AG08395 (cell line): Measurements from ENCODE around the gene RARB.

Experiments used
- DNase-seq: peaks from one replicate; pipeline ENCODE4 v3.0.0; 2012; ENCODE audit warnings: mixed read lengths, low spot score

The RARB gene

DNA sequence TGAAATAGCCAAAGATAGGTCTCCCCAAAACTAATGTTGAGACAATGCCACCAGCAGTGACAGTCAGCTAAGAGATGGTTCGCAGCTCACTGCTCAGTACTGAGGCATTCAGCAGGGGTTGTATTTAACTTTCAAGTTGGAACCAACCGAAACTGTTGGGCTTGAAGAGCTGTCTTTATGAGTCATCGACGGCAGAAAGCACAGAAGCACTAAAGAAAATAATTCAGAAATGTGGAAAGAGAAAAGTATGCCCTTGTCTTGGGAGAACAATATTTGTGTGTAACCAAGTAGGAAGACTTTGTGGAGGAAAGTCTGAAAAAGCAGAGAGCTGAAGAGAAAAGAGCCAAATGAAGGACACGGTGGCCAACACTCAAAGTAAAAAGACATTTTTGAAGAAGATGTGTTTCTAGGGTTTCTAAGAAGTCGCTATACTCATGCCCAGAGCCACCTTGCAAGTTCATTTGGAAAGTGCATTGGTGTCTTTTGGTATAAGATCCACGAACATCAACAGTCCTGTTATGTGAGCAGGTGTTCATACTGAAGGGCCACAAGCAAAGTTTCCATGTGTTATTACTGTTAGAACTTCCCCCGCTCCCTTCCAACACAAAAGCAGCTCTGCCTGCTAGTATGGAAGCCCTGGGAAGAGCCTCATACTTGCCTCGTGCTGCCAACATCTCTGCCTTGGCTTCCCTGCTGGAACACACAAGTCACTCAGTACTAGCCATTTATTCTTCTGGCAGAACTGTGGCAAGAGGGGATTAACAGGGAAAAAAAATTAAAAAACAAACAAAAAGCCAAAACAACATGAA lies 4.1 kb upstream of the RARB start:
- DNase-seq: peak; percentile 70

DNA sequence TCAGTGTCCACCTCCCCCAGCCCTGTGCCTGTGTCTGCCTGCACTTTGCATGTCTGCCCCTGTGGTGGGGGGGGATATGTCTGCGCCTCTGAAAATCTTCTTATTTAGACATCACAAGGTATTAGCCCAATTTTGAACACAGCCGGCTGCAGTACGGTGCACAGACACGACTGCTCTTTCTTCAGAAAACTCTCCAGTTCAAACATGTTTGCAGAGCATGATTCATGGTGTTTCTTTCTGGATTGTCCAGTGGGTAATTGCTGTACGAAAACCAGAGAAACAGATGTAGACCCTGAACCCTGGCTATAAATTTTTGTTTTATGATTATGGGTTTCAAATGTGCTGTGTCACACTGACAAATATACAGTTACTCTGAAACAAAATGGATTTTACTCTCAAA lies 3.4 kb upstream of the RARB start:
- peak; percentile 43 for DNase-seq

DNA sequence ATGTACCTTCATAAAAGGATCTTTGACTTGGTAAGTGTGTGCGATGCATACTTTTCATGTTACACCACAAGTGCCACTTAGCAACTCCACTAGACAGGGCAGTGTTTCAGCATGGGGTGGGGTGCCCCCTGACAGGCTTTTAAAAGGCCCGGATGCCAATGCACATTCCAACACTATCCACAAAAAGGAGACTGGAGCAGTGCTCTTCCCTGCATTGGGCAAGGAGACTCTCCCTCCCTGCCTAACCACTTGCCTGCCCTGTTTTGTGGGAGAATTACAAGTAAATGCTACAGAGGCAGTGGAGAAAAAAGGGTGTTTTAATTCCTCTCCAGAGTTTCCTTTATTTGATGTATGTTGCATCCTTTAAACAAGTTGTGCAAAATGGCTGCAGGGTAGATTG lies 1.7 kb upstream of the RARB start:
- peak; percentile 10 for DNase-seq

DNA sequence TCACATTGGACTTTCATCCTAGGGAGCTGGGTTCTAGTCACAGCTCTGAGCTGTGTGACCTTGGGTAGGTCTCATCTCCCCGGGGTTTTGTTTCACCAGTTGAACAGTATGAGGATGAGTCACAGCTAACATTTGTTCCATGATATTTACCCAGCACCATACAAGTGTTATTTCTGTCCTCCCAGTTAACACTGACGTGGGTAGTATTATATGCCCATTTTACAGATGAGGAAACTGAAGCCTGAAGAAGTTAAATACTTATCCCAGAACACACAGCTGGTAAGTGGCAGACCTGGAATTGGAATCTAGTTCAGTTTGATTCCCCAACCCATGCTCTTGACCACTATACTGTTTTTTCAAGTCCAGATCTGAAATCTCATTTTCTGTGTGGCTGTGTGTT lies 908 bp upstream of the RARB start:
- DNase-seq: no peak

DNA sequence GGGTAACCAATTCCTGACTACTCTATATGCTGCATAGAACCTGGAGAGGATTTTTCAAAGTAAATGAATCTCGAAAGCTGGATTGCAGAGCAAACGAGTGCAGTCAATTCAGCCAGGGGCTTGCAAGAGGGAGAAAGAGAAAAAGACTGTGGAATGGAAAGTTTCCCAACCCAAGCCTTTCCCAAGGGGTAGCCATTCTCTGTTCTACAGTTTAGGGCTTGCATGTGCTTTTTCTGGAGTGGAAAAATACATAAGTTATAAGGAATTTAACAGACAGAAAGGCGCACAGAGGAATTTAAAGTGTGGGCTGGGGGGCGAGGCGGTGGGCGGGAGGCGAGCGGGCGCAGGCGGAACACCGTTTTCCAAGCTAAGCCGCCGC lies 511 bp upstream of the RARB start:
- DNase-seq: no peak

DNA sequence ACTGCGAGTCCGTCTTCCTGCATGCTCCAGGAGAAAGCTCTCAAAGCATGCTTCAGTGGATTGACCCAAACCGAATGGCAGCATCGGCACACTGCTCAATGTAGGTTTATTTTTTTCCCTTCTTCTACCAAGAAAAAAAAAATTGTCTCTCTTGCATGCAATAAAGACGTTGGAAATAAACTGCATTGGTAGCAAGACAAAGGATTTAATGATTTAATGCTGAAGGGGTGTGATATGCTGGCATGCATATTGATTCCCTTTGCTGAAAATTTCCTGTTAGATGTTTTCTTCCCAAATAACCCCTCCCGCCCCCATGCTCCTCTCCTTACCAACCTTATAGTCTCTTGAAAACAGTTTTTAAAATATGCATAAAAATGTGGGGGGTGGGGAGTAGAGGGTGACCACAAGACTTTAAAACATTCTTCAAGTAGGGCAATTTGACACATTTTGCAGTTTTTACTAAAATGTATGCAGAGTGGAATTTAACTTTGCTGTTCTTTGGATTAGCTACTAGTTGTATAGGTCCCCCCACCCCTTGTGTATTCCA lies 799 bp downstream of the RARB start:
- no peak for DNase-seq

DNA sequence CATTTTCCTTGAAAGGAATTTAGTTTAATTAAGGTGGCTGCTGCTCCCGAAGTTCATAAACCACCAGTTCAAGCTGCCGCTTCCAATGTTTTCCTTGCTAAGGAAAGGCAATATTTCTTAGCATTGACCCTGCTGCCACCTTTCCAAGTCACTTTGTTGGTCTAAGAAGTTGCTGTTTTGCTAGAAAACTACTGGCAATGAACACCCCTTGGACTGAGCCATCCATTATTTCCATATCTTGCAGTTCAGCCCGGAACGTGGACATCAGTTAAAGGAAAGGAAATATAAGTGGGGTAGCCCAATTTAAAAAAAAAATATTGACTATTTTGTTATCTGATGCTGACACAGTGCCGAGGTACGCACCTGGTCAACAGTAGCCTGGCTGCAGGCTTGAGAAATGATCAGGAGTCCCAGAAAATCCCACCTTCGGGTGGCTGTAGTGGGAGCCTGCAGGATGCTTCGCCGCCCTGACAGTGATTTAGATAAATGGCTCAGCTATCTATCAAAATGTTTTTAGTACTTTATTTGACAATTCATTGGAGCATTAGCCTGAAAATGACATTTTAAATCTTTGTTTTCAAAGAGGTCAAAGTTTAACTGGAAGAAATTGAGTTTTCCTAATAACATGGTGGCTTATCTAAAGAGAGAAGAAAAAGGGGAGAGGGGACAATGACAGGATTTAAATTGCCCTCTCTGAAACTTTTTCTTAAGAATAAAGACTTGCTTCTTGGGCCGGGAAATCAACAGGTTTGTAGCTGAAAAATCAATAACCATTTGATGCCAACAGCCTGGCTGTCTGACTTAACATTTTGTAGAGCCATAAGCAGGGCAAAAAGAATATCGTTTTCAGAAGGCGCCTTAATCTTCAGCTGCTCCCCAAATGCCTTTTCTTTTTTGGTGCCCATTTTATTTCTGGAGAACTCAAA lies 1.6 kb downstream of the RARB start:
- no peak for DNase-seq

DNA sequence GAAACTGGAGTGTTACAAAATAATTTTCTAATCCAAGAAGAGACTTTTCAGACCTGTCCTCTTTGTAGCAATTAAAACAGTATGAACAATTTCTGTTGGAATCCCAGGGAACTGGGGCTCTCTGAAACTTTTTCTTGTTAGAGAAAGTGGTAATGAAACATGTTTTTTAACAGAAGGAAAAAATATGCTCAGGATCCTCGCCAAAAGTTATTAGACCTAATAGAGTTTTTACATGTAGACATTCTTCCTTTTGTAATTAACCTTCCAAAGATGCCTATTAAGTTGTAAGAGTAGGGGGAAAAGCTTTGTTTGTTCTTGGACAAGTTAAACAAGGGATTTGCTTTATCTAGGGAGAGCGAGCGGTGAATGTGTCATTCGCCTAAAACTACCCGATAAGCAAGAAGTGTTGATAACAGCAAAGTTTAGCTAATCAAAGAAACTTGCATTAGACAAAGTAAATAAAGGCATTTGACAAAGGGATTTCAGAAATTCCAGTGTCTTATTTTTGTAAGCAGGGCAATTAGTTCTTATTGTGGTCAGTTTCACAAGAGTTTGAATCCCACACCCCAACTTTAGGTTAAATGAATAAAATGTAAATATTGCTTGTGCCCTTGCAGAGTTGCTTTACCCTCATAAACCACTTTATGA lies 2.3 kb downstream of the RARB start:
- no peak for DNase-seq

DNA sequence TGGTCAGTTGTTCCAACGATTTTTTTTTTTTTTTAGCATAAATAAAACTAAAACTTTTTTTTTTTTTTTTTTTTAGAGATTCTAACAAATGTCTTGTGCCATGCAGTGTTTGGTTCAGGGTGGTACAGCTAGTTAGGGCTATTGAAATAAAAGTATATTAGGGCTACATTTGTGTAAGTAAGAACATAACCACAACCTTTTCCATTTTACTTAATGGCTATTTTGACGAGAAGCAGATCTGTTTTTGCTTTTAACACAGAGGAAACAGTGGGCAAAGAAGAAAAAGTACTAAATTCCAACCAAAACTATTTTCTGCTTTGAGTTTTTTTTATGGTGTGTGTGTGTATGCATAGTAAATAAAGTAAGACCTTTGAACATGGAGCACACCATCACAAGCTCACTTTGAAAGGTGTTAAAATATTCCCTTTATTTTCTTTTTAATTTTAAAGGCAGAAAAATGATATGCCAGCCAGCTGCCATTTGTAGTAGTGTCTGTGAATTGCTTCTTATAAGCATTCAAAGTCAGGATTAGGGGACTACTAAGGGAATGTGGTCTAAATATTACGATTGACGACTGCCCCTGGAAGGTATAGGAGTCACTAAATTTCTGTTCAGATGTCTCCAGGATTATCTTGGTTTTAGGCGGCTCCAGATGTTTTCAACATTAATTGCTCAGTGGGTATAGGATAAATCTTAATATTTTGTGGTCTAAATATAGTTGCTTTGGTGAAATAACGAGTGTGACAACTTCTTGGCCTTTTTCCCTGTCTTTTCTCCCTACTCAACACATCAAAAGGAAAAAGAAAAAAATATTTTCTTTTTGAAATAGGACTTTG lies 3.1 kb downstream of the RARB start:
- no peak for DNase-seq

DNA sequence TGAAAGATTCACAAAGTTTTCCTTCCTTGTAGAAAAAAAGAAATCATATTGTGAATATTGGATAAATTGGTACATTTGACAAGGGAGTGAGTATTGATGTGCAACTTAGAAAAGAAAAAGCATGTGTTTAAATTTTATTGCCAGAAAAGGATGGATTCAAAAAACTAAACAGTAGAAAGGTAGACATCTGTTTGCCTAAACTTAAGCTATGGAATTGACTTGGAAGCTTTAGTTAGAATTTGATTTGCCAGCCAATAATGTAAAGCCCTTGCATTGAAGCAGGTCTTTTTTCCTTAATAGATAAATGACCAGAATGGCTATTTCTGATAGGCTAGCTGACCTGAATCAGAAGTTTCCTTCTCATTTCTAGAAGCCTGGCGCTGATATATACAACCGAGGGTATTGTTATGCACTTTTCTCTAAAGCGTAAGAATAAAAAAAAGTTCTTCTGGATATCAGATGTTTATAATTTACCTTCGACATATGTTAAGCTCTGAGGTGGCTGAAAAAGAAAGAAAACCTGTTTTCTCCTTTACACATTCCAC lies 4.2 kb downstream of the RARB start:
- DNase-seq: no peak

DNA sequence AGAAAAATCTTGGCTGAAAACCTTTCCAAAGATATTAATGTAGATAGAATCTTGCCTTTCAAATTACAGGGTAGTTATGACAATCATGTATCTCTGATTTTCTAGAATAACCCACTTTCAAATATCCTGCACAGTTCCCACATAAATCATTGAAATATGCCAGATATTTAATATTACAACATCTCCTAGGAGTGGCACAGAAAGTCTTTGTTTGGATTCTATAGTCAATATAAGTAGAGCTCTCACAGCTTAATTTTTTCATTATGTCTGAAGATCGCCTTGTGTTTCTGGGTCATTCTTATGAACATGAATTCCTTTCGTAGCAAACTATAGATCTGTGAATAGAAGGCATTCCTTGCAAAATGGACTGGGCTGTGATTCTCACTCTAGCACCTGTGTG lies 5.0 kb downstream of the RARB start:
- no peak for DNase-seq

DNA sequence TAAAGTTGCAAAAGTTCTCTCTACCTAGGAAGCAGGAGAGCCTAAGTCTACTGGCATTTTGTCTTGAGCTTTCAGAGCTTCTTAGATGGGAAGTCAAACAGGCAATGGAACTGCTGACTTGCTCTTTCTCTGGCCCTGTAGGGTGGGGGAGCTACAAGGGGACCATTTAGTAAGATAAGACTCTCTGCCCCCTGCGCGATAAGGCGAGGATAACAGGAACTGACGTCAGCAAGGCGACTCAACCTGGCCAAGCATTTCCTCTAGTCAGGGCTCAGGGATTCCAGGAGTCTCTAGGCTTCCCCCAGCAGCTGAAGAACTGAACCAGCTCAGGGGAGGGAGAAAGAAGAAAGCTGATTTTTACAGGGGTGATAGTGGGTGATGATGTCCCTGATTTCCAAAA lies 5.8 kb downstream of the RARB start:
- no peak for DNase-seq

DNA sequence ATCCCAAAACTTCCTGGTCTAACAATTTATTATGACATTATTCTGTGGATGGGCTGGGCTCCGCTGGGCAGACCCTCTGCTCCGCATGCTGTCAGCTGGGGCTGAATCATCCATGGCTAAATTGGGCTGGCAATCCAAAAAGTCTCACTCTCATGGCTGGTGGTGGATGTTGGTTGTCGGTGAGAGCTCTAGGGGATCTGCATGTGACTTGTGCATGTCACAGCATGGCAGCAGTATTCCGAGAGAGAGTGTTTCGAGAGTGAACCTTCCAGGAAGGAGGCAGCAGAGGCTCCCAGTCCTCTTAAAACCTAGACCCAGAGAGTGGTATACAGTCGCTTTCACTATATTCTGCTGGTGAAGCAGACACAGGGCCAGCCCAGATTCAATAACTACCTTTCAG lies 9.9 kb downstream of the RARB start:
- no peak for DNase-seq

DNA sequence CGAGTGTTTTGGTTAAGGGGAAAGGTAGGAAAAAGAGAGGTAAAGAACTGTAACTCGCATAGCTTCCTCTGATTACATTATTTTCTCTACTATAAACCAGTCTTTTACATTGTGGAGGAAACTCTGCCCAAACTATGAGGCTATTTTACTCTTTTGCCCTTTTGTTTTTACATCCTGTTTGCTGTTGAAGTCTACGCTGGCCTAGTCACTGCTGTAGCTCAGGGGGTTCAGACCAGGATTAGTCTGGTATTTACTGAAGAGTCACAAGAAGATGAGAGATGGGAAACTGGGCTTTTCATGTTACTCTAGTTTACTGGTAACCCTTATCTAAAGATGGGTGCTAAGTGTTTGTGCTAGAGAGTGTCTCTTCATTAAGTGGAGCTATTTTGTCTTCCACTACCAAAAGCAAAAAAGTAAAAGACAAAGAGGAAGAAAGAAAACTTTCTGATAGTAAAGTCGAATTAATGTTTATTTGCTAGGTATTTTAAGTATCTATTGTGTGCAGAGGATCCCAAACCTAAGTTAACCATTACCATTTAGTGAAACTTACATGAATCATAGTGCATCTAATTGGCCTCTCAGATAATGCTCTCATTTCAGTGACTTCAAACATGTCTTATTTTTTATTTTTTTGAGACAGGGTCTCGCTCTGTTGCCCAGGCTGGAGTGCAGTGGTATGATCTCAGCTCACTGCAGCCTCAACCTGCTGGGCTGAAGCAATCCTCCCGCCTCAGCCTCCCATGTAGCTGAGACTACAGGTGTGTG lies 10.9 kb downstream of the RARB start:
- no peak for DNase-seq

DNA sequence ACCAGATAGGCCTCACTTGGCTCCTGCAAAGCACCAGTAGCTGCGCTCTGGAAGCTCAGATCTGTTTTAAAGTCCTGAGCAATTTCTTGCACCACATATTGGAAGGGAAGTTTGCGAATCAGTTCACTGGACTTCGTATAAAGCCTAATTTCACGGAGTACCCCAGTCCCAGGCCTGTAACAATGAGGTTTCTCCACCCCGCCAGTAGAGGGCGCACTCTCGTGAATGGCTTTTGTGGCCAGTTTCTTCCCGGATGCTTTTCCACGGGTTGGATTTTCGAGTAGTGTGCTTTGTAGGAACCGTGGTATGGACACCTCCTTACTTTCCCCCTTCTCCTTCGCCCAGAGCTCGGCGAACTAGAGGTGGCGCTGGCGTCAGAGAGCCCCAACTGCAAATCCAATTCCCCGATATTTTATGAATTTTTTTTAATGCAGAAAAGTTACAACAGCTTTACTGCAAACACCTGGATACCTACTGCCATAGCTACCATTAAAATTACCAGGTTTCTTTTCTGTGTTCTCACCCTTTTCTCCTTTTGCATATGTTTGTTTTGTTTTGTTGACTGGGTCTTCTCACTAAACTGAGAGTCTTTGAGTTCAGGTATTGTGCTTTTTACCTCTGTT lies 13.3 kb downstream of the RARB start:
- DNase-seq: no peak

DNA sequence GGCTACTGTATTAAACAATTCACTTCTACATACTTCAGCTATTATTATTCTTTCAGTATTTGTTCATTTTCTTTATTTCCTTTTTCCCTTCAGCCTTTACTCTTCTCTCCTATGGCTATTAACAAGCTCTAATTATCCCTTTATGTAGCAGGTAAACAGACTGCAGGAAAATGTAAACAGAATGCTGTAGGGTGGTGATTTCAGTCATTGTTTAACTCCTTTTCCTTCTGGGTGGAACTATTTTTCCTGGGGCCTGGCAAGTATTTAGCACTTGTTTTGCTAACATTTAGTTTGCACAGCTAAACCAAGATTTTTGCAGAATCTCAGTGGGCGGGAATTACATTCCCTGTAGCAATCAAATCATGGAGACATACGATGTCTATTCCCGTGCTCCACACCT lies 14.4 kb downstream of the RARB start:
- DNase-seq: no peak

DNA sequence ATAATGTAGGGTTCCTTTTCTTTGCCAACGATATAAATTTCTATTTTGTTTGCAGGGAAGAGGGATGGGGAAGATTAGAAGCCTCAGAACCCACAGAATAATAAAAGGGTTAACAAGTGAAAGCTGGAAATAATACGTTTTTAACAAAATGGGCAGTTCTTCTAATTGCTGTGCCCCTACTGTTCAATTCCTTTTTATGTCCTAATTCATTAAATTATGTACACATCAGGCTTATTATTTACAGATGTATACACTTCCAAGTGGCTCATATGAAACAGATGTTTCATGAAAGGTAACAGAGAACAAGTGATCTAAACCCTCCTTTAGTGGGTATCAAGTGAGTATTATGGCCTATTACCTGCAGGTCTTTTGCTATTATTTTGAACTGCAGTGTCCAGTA lies 16.2 kb downstream of the RARB start:
- DNase-seq: no peak

DNA sequence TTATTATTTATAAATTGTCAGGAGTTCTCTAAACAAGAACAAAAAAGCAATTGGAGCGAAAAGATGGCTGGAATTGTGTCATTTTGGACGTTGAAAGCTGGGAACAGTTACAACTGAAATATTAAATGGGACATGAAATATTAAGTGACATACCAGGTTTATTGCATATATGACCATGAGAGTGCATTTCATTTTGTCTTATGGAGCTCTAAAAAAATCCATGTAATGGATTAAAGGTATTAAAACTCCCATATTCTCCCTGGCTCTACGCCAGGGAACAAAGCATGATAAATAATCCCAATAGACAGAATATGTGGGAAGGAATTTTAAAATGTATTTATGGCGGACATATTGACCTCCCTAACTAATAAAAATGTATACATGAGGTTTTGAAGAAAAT lies 17.7 kb downstream of the RARB start:
- no peak for DNase-seq

DNA sequence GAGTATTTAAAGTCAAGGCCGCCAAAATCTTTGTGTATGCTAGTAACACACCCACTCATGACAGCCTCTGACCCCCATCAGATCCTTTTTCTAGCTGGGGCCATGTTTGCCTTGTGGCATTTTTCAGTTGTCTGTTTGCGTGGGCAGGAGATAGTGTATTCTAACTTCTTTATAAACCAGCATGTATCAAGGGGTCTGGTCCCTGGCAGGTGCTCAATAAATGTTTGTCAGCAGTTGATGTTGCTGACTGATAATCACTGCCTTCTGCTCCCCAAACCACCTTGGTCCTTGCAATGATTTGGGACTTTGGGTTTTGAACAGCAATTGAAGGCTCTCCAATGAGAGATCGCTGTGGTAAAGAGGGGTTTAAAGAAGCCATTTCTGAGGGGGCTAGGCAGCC lies 19.2 kb downstream of the RARB start:
- no peak for DNase-seq

DNA sequence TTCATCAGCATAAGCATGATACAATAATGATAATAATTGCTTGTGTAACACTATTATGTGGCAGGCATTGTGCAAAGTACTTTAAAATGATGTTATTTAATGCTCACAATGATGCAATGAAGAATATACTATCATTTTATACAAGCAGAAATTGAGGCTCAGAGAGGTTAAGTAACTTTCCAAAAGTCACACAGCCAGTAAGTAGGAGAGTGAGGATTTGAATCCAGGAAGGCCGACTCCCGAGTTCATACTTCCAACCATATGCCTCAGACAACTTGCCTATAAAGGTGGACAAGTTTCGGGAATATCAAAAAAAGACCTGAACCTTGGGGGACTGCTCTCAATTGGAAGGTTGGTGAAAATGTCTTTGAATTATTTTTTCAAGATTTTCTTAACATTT lies 19.9 kb downstream of the RARB start:
- DNase-seq: no peak
